T-cell (primary cell): ENCODE data around the gene REG1B. TPM values are rescaled to one million over a fixed set of nuclear protein-coding genes. Genes with fewer than 3 reads are reported as not detected.

Source experiments
- ATAC-seq, 4 experiments: fragments of 200-7000 bp in 3 of 4; fragments of 150-1000 bp in 1 of 4; cut with Tn5 transposase; replicated peaks in 1 of 4; 1 replicate in 3 of 4; 2 replicates in 1 of 4; pipeline ENCODE4 v1.10.0; 2021; ENCODE audit warnings: moderate library complexity in 3 of 4, mild to moderate bottlenecking in 2 of 4, moderate number of reproducible peaks in 1 of 4
- CTCF ChIA-PET, 2 donors: fragments of 300-600 bp; sonication (Branson Sonifier 250); formaldehyde crosslinking; loops; one replicate each; lab custom pipeline; 2022; ENCODE audit warnings: antibody characterized with exemption in 2 of 2; lab: Charles Lee
- POLR2A ChIA-PET, 2 donors: fragments of 300-600 bp; sonication (Branson Sonifier 250); formaldehyde crosslinking; loops; one replicate each; lab custom pipeline; 2022; ENCODE audit warnings: antibody characterized with exemption in 2 of 2; lab: Charles Lee
- DNase-seq, 35 experiments: peaks; one replicate each; pipeline versions ENCODE4 v3.0.0 to v3.0.0-alpha.2; 2013 to 2023
- H3K27ac ChIP-seq: one replicate; pipeline ENCODE4 v1.5.1; 2013; ENCODE audit warnings: low read length
- H3K27me3 ChIP-seq, 2 experiments: replicated peaks in 1 of 2; 1 replicate in 1 of 2; 2 replicates in 1 of 2; pipeline versions ENCODE4 v1.6.1 to v1.7.0; 2013; ENCODE audit warnings: low read length in 1 of 2, mixed read lengths in 1 of 2; ENCODE audit not compliant: control insufficient read depth in 2 of 2, insufficient read depth in 2 of 2; ENCODE audit errors: extremely low read depth in 1 of 2
- H3K36me3 ChIP-seq, 2 donors: 1 replicate in 1 of 2; 2 replicates in 1 of 2; pipeline versions ENCODE4 v1.6.1 to v1.7.0; 2013; ENCODE audit warnings: low read length in 1 of 2; ENCODE audit not compliant: control insufficient read depth in 2 of 2, insufficient read depth in 1 of 2; ENCODE audit errors: extremely low read depth in 1 of 2
- H3K4me1 ChIP-seq, 2 experiments: 1 replicate in 1 of 2; 2 replicates in 1 of 2; pipeline versions ENCODE4 v1.6.1 to v1.7.0; 2013; ENCODE audit warnings: low read length in 2 of 2, mixed read lengths in 1 of 2; ENCODE audit not compliant: insufficient read depth in 2 of 2, control insufficient read depth in 1 of 2; ENCODE audit errors: extremely low read depth in 1 of 2
- H3K4me3 ChIP-seq, 2 donors: 1 replicate in 1 of 2; 2 replicates in 1 of 2; pipeline versions ENCODE4 v1.5.1 to v1.7.0; 2013; ENCODE audit warnings: mild to moderate bottlenecking in 2 of 2, low read length in 1 of 2, moderate library complexity in 1 of 2; ENCODE audit not compliant: control insufficient read depth in 1 of 2; ENCODE audit errors: extremely low read depth in 1 of 2
- H3K9me3 ChIP-seq: 2 replicates; pipeline ENCODE4 v1.7.0; 2013
- H3K27ac Mint-ChIP-seq, 2 donors: one replicate each; pipeline ENCODE4 v1.8.0; 2020 to 2021; ENCODE audit warnings: mild to moderate bottlenecking in 2 of 2, mixed read lengths in 2 of 2
- H3K27me3 Mint-ChIP-seq, 2 donors: one replicate each; pipeline ENCODE4 v1.8.0; 2021 to 2022; ENCODE audit warnings: mixed read lengths in 2 of 2
- H3K36me3 Mint-ChIP-seq: one replicate; pipeline ENCODE4 v1.8.0; 2021; ENCODE audit warnings: mixed read lengths
- H3K4me1 Mint-ChIP-seq, 3 donors: one replicate each; pipeline ENCODE4 v1.8.0; 2020 to 2022; ENCODE audit warnings: mixed read lengths in 3 of 3, mild to moderate bottlenecking in 1 of 3
- H3K4me3 Mint-ChIP-seq, 3 donors: one replicate each; pipeline ENCODE4 v1.8.0; 2020 to 2022; ENCODE audit warnings: mild to moderate bottlenecking in 3 of 3, mixed read lengths in 3 of 3, moderate library complexity in 3 of 3
- H3K9me3 Mint-ChIP-seq, 3 donors: one replicate each; pipeline ENCODE4 v1.8.0; 2020 to 2022; ENCODE audit warnings: mixed read lengths in 3 of 3
- WGBS: methylation state at CpG from one replicate; pipeline ENCODE4 v1.1.5; 2013; ENCODE audit warnings: missing lambda C conversion rate; ENCODE audit not compliant: insufficient coverage; 5-methylcytosine and 5-hydroxymethylcytosine counted together
- total RNA-seq, 35 experiments: library from RNA in 6 of 35; stranded (reverse) in 6 of 35; fragments of 120-200 nt in 1 of 35; gene quantifications; one replicate each; pipeline versions ENCODE4 v1.2.1 to v1.2.4 and lab custom pipeline; 2013 to 2026

Gene REG1B, protein sequence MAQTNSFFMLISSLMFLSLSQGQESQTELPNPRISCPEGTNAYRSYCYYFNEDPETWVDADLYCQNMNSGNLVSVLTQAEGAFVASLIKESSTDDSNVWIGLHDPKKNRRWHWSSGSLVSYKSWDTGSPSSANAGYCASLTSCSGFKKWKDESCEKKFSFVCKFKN
- 1 to 10 TPM in 3 of 5 donors, not detected in 2; 4.9 to 6.5 (median 5.4) TPM for total RNA-seq
- total RNA-seq (2013), result not detected
- 0 to 0.06 (median 0) reads per million in 29 experiments for total RNA-seq (lab: John Stamatoyannopoulos, UW)

DNA sequence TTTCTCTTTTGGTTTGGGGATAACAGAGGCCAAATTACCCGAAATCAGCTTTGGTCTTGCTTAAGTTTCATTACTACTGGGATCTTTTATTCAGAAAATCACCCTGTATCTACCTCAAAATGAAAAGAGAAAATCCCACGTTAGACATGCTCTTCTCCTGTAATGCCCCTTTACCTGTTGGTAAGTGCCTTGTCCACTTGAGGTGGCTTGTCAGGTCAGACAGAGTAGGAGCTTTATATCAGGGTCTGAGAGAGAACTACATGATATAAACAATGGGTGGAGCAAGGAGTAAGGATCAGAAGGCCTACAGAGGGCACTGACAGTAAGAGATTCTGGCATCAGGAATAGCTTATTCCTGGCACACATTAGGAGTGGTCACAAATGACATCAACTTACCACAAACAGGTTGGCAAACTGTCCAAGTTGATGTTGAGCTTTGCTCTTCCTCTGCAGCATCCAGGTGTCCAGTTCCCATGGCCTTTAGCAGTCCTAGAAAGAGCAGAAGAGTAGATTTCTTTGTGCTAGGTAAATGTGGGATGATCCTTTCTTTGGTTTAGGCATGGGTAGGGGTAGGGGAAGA, at the start of gene REG1B:
REG1B (minus strand) TSS at position 209 of the 580 bp plus-strand sequence. CDS start 381 bp downstream, outside the sequence.
- H3K4me3 Mint-ChIP-seq, result no peak within 1 kb of the TSS
- H3K27ac Mint-ChIP-seq, result no peak within 1 kb of the TSS
- Histone ChIP-seq H3K4me3 (no peak within 1 kb of the TSS), H3K36me3 (no peaks in the 10 kb centered on the region), H3K4me1 (no peaks in the 10 kb centered on the region), H3K27ac (no peak within 1 kb of the TSS), H3K9me3 (no peaks in the 10 kb centered on the region), H3K27me3 (no peaks in the 10 kb centered on the region)
- H3K9me3 Mint-ChIP-seq, result peaks cover 3 to 17% (median 14%) of the 10 kb centered on the region in 3 donors
- CTCF ChIA-PET, result no interaction called here
- H3K4me1 Mint-ChIP-seq, result no peaks in the 10 kb centered on the region
- H3K36me3 Mint-ChIP-seq, result no peaks in the 10 kb centered on the region
- WGBS, result 57% methylated on average over 1 of the region's 2 CpGs
- POLR2A ChIA-PET, result no interaction called here
- ATAC-seq, result no peak
- DNase-seq, result no peak
- H3K27me3 Mint-ChIP-seq, result no peaks in the 10 kb centered on the region

DNA sequence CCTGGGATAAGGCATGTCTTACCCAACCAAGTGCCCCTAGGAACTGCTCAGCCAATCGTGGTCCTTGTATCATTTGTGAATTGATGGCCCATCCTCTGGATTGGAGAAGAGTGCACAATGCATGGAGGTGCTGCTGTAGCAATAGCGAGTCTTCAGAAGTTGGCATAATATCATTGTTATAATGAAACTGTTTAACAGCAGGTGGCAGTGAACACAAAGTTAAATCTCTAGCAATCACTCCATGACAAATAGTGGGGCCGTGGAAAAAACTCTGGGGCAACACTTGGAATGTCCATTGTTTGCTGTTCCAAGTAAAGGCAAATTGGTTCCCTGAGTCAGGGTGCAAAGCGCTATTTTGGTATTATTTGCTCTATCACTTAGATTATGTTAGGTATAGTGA, 43.9 kb upstream of the REG1B start:
- Histone ChIP-seq H3K36me3 (no peaks in the 10 kb centered on the region), H3K27me3 (no peaks in the 10 kb centered on the region), H3K27ac (no peak overlapping the region), H3K9me3 (no peaks in the 10 kb centered on the region), H3K4me3 (no peak overlapping the region), H3K4me1 (no peaks in the 10 kb centered on the region)
- CTCF ChIA-PET, result no interaction called here
- DNase-seq (no peak), ATAC-seq (no peak)
- no peaks in the 10 kb centered on the region for H3K27me3 Mint-ChIP-seq
- POLR2A ChIA-PET, result no interaction called here
- 60% methylated on average over 1 of the region's 4 CpGs for WGBS
- no peaks in the 10 kb centered on the region for H3K4me1 Mint-ChIP-seq
- H3K36me3 Mint-ChIP-seq, result no peaks in the 10 kb centered on the region
- H3K4me3 Mint-ChIP-seq, result no peak overlapping the region
- H3K9me3 Mint-ChIP-seq, result peaks cover 6 to 28% (median 13%) of the 10 kb centered on the region in 3 donors
- H3K27ac Mint-ChIP-seq, result no peak overlapping the region

DNA sequence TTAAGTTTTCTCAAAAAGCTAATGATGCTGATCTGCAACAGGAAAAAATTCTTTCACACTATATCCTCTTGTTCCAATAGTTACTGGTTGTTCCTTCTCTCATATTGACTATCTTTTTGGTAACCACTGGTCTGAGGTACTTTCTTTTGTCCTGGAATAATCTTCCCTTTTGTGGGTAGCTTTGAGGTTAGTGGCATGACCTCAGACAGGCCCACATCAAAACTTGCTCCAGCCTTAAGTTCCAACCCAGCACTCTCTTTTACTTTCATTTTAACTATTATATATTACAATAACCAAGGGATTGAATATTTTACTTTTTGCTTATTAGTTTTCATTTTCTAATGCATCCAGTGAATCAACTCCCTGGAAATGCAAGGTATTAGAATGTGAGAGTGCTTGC, 42.0 kb upstream of the REG1B start:
- Histone ChIP-seq H3K27me3 (no peaks in the 10 kb centered on the region), H3K27ac (no peak overlapping the region), H3K9me3 (no peaks in the 10 kb centered on the region), H3K4me3 (no peak overlapping the region), H3K4me1 (no peaks in the 10 kb centered on the region), H3K36me3 (no peaks in the 10 kb centered on the region)
- ChIA-PET CTCF (interaction anchor here in 1 of 2 donors (0.5 kb wide), 1 partner anchor 9 kb away, joined by 4 read pairs; the partner anchor contains the start of gene REG1A), POLR2A (no interaction called here)
- Mint-ChIP-seq H3K4me3 (no peak overlapping the region), H3K4me1 (no peaks in the 10 kb centered on the region), H3K36me3 (no peaks in the 10 kb centered on the region), H3K27ac (no peak overlapping the region), H3K9me3 (peaks cover 4 to 24% (median 13%) of the 10 kb centered on the region in 3 donors), H3K27me3 (no peaks in the 10 kb centered on the region)
- no peak for DNase-seq
- no peak for ATAC-seq

- no peak for DNase-seq
- no peaks in the 10 kb centered on the region for H3K27me3 Mint-ChIP-seq
- no peak for ATAC-seq
- H3K4me3 Mint-ChIP-seq, result no peak overlapping the region
- Histone ChIP-seq H3K36me3 (no peaks in the 10 kb centered on the region), H3K4me3 (no peak overlapping the region), H3K4me1 (no peaks in the 10 kb centered on the region), H3K27me3 (no peaks in the 10 kb centered on the region), H3K27ac (no peak overlapping the region), H3K9me3 (no peaks in the 10 kb centered on the region)
- H3K4me1 Mint-ChIP-seq, result no peaks in the 10 kb centered on the region
- ChIA-PET CTCF (interaction anchor here in 1 of 2 donors (0.5 kb wide), 1 partner anchor 9 kb away, joined by 4 read pairs; the partner anchor contains the start of gene REG1A), POLR2A (no interaction called here)
- H3K36me3 Mint-ChIP-seq, result no peaks in the 10 kb centered on the region
- WGBS, result 88% methylated on average over 2 of the region's 6 CpGs
- H3K27ac Mint-ChIP-seq, result no peak overlapping the region
- peaks cover 2 to 22% (median 13%) of the 10 kb centered on the region in 3 donors for H3K9me3 Mint-ChIP-seq
Measured at GRCh38 chr2:79129260-79129659, 41.5 kb upstream of the REG1B start.

DNA sequence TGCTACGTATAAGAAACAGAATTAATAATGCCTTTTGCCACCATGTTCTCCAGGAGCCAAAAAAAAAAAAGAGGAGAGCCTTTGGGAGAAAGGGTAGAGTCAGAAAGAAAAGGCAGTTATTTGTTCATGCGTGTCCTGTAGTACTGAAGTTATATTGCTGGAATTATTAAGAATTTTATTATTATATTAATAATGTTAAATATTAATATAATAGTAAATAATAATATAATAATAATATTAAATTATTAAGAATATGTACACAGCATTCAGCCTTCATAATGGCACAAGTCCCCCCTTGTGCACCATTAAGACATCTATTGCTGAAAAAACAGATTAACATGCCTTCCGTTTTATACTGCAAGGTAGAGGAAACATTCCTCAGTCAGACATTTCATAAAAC, 40.6 kb upstream of the REG1B start:
- Mint-ChIP-seq H3K9me3 (peaks cover 0 to 15% (median 13%) of the 10 kb centered on the region in 3 donors), H3K27ac (no peak overlapping the region), H3K36me3 (no peaks in the 10 kb centered on the region), H3K4me3 (no peak overlapping the region), H3K27me3 (no peaks in the 10 kb centered on the region), H3K4me1 (no peaks in the 10 kb centered on the region)
- Histone ChIP-seq H3K4me3 (no peak overlapping the region), H3K4me1 (no peaks in the 10 kb centered on the region), H3K9me3 (no peaks in the 10 kb centered on the region), H3K27ac (no peak overlapping the region), H3K36me3 (no peaks in the 10 kb centered on the region), H3K27me3 (no peaks in the 10 kb centered on the region)
- DNase-seq (no peak), ATAC-seq (no peak)
- POLR2A ChIA-PET, result no interaction called here
- CTCF ChIA-PET, result interaction anchor here in 1 of 2 donors (0.7 kb wide), 1 partner anchor 11 kb away, joined by 3 read pairs; no protein-coding TSS in a partner anchor
- no CpG with 5 or more reads among the region's 3 CpGs for WGBS

- WGBS, result 93% methylated on average over 3 of the region's 3 CpGs
- no peaks in the 10 kb centered on the region for H3K27me3 Mint-ChIP-seq
- H3K4me1 Mint-ChIP-seq, result no peaks in the 10 kb centered on the region
- ChIA-PET CTCF (no interaction called here), POLR2A (no interaction called here)
- H3K9me3 ChIP-seq, result no peaks in the 10 kb centered on the region
- no peak overlapping the region for H3K27ac ChIP-seq
- no peaks in the 10 kb centered on the region for H3K36me3 ChIP-seq
- peaks cover 4 to 13% (median 6%) of the 10 kb centered on the region in 3 donors for H3K9me3 Mint-ChIP-seq
- H3K27ac Mint-ChIP-seq, result no peak overlapping the region
- H3K27me3 ChIP-seq, result no peaks in the 10 kb centered on the region
- H3K4me3 ChIP-seq, result no peak overlapping the region
- ATAC-seq (no peak), DNase-seq (no peak)
- H3K4me3 Mint-ChIP-seq, result no peak overlapping the region
- no peaks in the 10 kb centered on the region for H3K4me1 ChIP-seq
- H3K36me3 Mint-ChIP-seq, result no peaks in the 10 kb centered on the region
Measured at GRCh38 chr2:79125721-79125985, 37.9 kb upstream of the REG1B start.
